NCI-H2196 (cell line): ENCODE measurements around the gene TRIO.

Source experiments
- DNase-seq: peaks from one replicate; lab custom pipeline; 2025; ENCODE audit not compliant: unreplicated experiment; lab: John Stamatoyannopoulos, UW

The TRIO gene

DNA sequence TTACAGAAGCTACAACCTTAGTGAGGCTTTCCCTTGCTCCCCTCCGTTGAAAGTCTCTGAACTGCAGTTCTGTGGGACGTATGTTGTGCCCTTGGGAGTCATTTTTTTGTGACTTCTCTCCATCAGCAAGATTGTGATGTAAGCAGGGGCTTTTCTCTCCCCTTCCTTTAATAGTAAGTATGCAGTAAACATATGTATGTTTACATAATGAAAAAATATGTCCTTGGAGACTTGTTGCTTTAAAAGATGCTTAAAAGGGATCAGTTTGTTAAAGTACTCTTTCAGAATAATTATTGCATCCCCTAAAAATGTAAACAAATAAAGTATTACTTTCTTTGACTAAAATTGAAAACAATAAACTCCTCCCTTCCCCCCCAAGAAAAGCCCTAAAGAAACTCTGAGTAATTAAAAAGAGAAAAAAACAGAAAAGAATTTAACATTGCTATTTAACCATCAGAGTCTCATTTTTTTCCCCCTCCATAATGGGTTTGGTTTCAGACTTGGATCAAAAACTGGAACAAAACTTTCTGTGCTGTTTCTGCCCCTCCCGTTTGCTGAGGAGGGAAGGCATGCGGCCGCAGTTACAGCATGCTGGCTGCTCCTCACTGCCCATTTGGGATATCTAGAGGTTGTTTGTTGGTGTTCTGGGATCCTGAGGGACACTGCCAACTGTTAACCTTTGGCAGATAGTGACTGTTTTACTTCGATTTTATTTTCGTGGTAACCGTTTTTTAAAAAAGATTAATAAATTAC, 40.2 kb downstream of the TRIO start:
- DNase-seq = no peak

DNA sequence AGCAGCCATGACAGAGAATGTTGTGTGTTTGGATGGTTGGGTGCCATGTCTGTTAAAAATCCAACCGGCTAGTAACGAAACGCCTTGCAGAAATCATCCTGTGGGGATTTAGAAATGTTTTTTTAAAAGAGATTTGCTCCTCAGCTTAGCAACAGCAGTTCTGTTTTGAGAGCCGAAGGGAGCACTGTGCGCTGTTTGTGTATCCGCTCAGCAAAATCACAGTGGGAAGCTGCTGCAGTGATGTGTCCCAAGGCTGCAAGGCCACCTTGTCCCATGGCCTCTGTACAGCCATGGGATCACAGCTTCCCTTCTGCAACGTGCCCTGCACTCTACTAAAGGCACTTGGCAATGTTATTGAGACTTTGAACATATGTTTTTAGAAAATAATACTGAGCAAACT, 40.9 kb downstream of the TRIO start:
- DNase-seq = no peak

DNA sequence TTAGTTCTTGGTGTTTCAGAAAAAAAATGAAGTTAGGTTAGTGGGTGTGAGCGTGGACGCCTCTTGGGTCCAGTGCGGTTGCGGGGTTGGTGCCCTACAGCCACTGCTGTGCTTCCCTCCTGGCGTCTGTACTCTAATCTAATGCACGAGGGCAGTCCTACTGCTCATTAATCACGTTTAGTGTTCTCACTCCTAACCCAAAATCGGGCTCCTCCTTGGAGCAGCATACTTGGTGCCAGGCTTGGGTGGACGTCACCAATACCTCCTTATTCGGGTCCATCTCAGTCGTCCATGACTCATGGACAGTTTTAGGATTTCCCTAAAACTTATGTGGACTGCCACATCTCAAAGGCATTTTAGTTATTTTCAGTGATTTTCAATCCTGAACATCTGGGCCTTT, 41.6 kb downstream of the TRIO start:
- no peak for DNase-seq

DNA sequence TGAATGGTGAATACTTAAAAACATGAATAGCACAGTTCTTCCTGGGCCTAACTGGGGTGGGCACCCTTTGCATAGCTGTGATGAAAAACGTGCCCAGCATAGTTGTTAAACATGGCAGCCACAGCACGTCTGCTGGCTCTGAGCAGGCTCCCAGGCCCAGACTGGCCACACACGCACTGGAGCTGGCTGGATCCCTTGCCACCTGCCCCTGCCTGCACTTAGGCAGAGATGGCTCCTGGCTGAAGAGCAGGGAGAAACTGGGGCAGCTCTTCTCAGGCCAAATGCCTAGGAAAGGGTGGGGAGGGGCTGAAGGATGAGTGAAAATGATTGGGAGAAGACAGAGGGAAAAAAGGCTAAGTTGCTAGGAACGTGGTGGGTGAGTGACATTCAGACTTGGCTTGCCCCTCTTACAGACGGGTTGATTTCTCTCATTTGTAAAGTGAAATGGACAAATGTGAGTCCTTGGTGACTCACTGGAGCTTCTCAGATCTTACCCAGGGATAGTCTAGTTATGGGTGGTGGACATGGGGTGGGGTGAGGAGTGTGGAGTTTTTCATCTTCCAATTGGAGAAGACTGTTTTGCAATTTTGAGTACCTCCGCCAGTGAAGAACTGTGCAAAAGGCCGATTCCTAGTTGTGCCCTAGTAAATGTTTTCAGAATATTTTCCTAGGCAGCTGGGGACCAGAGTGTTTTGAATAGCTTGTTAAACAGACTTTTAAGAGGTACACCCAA, 42.4 kb downstream of the TRIO start:
- peak; percentile 15 for DNase-seq

DNA sequence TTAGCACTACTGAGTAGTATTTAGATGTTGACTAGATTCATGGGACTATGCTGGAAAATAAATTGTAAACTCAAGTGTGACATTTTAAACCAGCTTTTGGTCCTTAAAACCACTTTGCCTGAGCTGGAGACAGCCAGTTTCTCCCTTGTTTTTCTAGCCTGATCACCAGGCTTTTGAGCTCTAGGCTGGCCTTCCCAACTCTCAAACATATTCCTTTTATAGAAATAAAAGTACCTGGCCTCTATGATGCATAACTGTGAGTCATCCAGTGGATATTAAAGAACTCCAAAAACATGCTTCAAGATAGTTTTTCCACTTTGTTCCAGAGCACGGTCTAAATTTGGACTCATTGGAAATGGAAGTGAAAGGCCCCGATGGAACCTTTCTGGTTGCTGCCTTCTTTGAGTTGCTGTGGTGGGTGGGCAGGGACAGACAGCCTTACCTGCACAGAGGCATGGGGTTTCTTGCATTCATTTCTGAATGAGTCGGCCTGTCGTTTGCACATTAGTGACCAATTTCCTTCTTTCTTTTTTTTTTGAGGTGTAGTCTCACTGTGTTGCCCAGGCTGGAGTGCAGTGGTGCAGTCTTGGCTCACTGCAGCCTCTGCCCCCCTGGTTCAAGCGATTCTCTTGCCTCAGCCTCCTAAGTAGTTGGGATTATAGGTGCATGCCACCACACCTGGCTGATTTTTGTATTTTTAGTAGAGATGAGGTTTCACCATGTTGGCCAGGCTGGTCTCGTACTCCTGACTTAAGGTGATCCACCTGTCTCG, 43.1 kb downstream of the TRIO start:
- DNase-seq = no peak

DNA sequence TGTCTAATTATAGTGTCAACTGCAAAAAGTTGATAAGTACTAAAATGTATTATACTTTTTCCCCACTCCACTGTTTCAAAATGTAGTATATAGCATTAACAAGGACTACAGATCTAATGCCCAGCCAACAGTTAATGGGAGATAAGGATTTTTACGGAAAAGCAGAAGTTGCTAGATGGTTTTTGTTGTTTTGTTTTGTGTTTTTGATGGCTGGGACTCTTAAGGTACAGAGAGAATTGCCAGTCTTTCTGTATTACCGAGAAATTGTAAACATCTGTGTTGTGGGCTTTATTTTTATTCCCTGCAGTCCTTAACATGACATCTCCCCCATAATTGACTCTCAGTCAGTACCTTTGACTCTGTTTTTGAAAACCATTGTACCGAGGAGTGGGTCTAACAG, 44.0 kb downstream of the TRIO start:
- DNase-seq = no peak

DNA sequence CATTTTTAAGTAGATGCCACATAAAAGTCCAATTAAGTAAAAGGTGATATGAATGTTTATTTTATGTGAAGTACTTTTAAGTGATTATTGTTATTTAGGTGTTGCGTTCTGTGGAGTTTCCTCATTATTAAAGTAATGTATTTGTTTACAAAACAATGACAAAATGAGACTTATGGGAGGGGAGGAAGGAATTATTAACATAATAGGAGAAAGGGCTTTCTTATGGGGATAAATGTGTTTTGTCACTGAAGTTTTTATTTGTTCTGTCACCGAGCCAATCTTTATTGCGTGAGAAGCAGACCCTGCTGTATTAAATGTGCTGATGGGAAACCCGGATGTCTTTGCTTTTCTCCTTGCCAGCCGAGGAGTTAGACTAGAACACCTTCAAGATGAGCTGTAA, 44.5 kb downstream of the TRIO start:
- no peak for DNase-seq

DNA sequence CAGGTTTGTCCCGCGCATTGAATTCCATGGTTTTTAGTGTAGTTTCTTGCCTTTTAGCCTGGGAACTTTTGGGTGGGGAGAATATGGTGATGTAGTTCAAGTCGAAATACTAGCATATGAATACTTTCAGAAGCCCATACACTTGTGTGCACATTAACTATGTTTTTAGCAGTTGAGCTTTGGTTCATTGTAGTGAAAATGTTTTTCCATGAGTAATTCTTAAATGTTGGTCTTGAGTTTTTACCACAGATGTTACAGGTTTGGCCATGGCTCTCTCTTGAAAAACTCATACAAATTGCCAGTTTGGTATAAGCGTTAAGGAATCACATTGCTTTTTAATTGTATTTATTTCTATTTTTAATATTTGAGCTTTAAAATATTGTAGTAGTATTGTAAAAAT, 45.6 kb downstream of the TRIO start:
- DNase-seq = no peak

DNA sequence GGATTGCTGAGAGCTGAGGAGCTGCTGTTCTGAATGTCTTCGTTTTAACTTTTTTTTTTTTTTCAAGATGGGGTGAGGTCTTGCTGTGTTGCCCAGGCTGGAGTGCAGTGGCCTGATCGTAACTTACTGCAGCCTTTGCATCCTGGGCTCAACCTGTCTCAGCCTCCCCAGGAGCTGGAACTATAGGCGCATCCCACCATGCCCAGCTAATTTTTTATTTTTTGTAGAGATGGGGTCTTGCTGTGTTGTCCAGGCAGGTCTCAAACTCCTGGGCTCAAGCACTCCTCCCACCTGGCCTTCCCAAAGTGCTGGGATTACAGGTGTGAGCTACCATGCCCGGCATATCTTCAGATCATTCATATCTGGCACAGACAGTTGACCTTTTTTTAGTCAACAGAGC, 46.5 kb downstream of the TRIO start:
- no peak for DNase-seq

DNA sequence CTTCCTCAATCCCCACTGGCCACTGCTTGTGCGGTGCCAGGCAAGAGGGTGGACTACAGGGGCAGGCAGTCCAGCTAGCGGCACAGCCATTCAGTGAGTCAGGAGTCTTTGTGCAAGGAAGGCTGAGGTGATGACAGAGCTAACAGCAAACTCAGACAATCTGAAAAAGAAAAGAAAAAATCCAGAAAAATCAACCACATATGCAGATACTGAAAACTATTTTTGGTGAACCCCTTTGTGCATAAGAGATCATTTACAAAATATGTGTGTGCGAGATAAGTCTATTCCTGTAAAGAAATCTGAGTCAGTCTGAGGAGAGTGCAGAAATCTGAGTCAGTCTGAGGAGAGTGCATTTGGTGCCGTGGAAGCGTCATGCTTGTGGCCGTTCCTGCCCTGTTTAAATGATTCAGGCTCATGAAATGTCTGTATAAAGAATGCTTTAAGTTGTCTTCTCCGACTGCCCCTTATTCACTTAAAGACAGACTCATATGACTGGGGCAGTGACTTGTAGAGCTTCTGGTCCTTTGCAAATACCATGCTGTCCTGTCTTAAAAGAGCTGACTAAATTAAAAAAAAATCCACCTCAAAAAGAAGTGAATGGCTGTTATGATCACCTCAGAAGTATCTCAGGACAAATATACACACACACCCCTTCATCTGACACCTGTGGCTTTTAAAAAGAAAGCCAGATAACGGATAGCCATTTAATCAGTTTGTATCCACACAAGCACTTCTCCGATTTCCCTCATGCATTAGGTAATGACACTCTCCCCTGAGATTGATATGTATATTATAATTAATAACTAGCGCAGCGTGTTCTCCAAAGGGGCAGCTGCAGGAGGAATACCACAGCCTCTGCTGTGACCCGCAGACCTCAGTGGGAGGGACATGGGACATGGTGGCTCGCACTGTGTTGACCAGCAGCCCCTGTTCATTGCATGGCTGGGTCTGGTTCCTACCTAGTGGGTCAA, 47.3 kb downstream of the TRIO start:
- peak; percentile 31 for DNase-seq

DNA sequence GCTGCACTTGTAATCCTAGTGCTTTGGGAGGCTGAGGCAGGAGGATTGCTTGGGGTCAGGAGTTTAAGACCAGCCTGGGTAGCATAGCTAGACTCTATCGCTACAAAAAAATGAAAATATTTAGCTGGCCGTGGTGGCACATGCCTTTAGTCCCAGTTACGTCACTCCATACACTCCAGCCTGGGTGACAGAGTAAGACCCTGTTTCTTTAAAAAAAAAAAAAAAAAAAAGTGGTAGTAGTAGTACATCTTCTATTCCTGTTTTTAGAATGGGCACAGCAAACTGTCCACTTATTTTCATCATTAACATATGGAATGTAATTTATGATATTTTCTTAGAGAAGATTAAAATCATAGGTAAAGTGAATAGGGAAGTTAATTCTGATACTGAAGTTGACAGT, 48.2 kb downstream of the TRIO start:
- DNase-seq = no peak

DNA sequence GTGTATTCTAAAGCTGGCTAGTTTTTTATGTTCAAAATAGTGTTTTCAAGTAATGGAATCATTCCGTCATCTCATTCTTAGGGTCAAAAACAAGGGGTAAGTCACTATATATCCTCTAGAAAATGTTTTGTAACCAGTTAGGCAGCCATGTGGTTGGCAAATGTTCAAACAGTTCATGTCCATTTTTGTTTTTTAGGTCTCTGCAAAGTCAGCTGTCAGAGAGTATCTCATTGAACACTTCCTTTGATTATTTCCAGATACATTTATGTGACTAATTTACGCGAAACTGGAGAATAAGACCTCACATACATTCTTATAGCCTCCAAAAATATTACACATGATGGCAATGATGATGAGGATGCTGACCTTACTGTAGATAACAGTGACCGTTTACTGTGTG, 50.4 kb downstream of the TRIO start:
- no peak for DNase-seq

DNA sequence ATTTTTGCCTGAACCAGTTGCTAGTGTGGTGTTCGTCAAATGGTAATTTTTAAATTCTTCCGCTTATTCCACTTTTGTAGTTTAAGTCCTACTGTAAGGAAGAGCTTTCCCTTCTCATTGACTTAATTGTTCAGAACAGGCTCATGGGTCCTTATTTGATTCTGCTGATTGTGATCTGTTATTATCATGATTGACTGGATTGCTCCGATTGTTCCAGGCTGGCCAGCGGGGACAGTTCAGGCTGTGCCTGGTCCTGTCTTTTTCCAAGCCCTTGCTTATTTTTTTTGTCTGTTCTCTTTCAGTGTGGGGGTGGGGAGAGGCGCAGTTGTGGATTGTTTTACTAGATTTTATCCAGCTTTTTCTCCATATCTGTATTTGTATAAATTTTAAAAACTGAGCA, 52.4 kb downstream of the TRIO start:
- no peak for DNase-seq

DNA sequence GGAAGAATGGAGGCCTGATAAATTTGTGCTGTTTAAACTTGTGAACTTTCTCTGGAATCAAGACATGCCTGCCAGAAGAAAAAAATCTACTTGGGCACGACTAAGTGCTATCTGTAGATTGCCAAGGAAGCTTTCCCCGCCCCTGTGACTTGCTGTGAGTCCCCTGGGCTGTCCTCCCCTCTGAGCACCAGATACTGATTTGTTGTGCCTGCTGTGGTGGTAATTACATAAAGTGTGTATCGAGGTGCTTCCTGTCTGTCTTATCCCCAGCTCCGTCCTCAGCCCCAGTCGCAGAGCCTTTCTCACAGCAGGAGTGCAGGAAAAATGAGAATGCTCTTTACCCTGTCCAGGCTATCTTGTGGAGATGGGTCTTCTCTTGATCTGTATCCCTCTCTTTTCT, 53.9 kb downstream of the TRIO start:
- DNase-seq = no peak

DNA sequence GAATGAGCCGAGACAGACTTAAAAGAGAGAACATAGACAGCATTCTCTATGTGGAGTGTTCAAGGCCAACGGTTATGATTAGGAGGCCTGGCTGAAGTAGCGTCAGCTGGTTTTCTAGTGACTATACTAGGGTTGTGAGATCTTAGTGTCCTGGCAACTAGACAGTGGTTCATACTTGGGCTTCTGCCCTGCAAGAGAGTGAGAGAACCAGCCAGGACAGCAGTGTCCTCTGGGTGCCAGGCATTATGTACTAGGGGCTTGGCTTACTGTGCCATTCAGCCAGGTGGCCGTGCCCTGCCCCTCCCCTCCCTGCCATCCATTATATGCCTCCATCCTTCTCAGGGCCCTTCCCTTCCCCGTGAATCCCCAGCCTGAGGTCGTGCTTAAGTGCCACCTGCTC, 56.8 kb downstream of the TRIO start:
- DNase-seq = peak; percentile 32

DNA sequence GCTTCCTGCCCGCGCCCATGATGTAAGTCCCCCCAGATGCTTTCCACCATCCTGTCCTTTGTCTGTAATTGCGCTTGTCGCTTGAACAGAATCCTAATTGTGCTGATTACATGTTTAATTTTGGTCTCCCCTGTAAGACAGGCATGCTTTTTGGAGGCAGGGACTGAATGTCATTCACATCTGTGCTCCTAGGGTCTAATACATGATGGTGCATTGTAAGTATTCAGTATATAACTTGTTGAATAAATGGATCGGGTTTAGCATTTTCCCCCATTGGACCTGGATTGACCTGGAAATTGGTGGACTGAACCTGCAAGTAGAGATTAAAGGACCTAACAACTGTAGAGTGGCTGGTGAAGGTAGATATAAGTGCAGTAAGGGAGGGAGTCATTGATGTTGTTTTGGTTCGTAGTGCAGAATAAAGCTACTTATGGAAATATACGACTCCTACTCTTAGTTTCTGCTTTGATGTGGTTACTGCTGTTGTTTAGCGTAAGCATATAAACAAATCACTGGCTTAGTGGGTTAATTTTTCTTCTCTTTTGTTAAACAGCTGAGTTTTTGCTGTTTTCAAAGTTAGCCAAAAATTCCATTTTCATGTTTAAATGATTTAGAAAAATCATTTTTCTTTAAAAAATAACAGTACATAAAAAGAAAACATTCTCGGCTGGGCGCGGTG, 57.3 kb downstream of the TRIO start:
- no peak for DNase-seq

DNA sequence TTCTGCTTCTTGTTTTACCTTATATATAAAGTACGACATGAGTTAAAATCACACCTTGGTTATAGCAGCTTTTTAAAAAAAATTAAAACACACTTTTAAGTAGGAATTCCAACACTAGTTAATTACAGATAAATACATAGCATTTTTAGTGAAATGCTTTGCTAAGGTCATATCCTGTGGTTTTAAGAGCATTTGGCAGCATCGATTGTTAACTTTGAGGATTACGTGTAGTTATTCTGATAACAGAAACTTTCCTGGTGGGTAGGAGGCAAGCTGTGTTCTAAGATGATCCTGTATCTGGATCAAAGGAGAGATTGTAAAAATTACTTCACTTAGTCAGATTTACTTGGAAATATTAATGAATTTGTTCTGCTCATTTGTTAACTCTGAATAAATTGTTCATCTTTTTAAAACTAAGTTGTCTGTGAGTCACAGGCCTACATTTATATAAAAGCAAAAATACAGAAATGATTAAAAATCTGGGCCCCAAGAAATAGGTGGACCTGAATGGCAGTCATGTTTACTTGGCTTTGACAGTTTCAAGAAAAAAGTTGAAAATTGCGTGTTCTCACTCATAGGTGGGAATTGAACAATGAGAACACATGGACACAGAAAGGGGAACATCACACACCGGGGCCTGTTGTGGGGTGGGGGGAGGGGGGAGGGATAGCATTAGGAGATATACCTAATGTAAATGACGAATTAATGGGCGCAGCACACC, 58.3 kb downstream of the TRIO start:
- no peak for DNase-seq

DNA sequence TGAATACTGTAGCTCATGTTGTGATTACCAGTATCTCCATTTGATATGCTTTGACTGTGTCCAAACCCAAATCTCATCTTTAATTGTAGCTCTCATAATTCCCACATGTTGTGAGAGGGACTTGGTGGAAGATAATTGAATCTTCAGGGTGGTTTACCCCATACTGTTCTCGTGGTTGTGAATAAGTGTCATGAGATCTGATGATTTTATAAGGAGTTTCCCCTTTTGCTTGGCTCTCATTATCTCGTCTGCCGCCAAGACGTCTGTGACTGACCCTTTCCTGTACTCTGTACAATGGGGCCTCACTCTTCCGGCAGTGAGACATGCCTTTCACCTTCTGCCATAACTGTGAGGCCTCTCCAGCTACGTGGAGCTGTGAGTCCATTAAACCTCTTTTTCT, 59.3 kb downstream of the TRIO start:
- no peak for DNase-seq

DNA sequence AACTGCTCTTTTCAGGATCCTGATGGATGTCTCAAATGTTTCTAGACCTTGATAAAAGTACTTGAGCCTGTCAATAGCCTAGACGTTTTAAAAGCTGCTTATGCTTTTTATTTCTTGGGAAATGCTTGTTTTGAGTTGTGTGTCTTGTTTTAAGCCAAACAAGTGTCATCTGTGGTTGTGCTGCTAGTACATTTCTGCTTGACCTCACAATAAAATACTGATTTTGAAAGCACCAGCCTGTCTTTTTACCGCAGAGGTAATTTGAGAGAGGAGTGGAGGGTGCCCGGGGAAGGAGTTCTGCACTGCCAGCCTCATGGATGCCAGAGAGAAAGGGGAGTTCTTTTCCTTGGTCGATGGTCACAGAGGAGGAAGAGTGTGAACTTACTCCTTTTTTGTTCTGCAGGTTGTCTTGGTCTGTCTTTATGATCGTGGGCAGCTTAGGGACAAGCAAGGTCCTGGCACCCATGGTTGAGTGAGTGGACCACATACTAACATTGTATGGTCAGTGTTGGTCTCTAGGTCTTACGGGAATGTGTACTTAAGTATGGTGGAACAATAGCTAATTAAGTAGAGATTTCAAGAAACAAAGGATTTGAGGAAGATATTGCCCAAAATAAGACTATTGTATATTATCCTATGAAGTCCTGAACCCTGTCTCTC, 61.0 kb downstream of the TRIO start:
- no peak for DNase-seq
